Measurements from ENCODE around the gene CC2D2A.
"Not testable (repeated sequence)": the region's sequence is repeated elsewhere in the genome, so short reads cannot be mapped to it uniquely, and the experiment has no call there.

CC2D2A gene

DNA sequence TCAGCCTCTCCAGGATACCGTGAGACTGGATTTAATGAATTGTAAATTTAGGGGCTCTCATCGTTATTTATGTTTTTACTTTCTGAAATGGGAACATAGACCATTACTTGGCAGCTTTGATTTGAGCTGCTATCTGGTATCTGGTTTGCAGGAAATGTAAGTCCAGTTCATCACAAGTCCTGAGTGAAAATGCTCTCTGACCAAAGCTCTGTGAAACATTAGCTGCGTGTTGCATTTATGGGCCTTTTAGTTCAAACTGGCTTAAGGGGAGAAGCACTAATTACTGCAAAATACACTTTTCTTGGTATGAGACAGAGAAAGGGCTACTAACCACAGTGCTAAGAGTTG lies 420 bp downstream of the CC2D2A start:
- no peak for DNase-seq

- DNase-seq = no peak
Measured at GRCh38 chr4:15476396-15476795, 6.7 kb downstream of the CC2D2A start.

DNA sequence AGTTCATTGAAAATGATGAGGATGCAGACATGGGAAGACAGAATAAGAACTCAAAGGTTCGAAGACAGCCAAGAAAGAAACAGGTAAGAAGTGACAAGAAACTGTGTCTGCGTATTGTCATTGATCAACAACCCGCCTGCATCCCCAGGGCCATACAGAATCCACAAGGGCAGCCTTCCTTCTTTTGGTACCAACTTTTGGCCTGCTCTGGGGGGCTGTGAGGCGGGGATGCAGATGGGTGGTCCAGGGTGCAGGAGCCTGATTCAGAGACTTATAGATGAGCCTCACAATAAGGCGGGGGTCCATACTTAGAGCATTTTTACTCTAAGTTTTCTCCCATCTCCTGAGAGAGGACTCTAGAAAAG lies 9.0 kb downstream of the CC2D2A start:
- no peak for DNase-seq

DNA sequence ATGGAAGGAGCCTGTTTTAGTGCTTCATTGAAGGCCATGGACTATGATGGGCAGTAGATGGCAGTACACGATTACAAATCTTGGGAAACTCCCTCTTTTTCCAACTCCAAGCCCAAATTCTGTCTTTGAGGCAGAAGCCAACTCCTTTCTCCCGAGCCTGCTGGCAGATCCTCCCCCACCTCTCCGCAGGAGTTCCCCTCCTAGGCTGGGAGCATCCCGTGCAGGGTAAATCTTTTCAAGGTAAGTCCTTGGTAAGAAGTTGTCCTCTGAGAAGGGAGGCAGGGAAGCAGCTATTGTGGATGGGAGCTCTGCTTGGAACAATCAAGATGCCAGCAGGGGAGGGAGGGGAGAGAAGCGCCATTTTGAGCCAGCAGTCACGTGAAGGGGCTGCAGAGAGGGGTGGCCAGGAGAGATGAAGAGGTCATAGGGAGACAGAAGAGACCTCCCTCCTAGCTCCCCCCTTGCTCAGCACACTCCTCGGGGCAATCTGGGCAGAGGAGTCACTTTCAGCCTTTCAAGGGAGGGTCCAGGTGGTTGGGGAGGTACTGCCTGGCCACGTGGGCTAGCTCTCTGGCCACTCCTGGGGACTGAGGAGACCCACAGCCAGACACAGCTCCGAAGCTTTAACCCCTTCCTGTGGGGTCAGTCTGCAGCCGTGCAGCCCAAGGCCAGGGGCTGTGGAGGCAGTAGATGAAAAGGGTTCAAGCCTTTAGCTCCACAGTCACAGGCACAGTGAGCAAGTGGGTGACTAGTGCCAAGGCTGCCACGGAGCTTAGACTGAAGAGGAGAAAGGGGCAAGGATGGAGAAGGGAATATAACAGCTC lies 9.6 kb downstream of the CC2D2A start:
- DNase-seq = peak; percentile 21

GRCh38 chr4:15479913-15480185 lies 10.2 kb downstream of the CC2D2A start:
- DNase-seq = no peak

DNA sequence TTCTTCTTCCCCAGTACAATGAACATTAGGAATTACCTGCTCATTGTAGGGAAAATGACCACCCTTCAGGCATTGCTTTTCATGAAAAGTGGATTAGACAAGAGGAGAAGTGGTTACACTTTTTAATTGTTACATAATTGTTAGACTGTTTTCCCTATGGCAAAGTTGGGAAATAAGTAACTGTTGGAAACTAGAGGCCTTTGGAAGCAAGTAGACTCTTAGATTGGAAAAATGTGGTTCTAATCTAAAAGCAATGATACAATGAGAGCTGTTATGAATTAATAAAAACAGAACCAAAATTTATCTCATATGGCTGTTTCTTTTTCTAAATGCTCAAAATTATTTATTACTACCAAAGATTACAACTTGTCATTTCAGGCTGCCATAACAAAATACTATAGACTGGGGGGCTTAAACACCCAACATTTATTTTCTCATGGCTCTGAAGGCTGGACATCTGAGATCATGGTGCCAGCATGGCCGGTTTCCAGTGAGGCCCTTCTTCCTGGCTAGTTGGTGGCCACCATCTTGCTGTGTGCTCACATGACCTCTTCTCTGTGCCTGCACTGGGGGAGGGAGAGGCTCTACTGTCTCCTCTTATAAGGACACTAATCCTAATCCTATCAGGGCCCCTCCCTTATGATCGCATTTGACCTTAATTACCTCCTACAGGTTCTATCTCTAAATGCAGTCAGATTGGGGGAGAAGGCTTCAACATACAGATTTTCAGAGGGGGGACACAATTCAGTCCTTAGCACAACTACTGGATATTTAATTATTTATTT lies 12.5 kb downstream of the CC2D2A start:
- no peak for DNase-seq

DNA sequence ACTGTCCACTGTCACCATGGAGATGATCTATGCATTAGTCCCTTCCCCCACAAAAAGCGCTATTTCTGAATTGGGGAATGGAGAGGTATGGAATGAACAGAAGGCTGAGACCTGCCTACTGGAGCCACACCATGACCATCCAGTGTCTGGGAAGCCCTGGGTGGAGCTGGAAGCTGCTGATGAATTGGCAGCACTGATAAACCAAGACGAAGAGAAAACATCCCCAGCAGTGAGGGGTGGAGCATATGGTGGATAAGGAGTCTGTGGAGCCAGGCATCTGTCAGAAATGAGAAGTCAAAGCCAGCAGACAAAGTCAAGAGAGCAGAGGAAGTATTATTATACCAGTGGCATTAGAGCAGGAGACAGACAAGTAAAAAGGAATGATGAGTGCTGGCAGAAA lies 13.2 kb downstream of the CC2D2A start:
- DNase-seq = no peak

DNA sequence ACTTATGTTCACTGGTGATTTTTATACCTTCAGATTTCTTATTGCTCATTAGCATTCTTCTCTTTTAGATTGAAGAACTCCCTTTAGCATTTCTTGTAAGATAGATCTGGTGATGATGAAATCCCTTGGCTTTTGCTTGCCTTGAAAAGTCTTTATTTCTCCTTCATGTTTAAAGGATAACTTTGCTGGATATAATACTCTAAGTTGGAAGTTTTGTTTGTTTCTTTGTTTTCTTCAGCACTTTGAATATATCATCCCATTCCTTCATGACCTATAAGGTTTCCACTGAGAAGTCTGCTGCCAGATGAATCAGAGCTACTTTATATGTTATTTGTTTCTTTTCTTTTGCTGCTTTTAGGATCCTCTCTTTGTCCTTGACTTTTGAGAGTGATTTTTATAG lies 18.5 kb downstream of the CC2D2A start:
- no peak for DNase-seq

DNA sequence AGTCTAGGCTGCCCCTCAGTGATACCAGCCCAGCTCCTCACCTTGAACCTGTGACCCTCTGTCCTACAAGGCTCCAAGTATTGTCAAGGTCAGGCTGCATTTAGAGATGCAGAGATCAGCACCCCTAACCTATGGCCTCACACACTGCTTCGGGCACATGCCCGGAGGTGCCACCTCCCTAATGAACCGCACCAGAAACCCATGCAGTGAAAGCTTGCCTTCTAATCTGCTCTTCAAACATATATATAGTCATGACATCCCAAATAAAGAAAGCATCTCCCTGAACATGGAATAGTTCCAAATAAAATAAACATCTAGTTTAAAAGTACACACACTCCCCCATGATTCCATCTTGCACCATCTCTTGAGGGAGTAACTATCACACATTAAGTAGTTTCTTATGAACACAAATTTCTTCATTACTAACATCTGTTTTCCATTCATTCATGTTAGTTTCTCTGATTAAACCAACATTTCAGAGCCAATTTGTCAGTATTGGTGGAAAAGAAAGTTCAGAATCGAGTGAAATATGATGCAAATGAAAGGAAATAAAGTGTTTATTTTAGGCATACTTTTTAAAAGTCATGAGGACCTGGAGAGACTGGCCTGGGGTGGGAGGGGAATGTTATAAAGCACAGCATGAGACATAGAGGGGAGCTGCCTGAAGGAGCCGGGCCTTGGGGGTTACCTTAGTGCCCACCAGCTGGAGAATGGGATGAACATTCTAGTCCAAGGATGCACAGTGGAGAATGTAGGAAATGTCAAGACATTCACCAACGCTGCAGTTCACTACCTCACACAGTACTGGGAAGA lies 19.2 kb downstream of the CC2D2A start:
- DNase-seq = no peak

DNA sequence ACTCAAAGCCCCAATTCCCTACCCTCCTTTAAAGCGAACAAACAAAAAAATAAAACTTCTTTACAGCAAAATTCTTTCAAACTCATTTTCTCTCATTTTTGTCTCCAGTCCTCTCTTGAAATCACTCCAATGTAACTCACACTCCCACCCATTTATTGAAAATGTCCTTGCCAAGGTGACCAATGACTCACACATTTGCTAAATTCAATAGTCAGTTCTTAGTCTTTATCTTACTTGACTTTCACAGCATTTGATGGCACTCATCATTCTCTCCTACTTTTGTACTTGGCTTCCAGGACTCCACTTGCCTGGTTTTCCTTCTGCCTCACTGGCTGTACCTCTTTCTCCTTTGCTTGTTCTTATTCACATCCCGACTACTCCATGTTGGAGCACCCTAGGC lies 19.9 kb downstream of the CC2D2A start:
- DNase-seq = no peak

DNA sequence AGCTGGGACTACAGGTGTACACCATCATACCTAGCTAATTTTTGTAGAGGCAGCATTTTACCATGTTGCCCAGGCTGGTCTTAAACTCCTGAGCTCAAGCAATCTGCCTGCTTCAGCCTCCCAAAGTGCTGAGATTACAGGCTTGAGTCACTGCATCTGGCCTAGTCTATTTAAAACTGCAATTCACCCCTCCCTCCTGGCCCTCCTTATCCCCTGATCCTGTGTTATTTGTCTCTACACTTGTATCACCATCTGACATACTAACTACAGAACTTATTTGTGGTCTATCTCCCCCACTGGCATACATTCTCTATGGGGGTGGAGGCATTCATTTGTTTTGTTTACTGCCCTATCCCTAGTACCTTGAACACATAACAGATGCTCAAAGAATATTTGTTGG lies 23.7 kb downstream of the CC2D2A start:
- DNase-seq = no peak

DNA sequence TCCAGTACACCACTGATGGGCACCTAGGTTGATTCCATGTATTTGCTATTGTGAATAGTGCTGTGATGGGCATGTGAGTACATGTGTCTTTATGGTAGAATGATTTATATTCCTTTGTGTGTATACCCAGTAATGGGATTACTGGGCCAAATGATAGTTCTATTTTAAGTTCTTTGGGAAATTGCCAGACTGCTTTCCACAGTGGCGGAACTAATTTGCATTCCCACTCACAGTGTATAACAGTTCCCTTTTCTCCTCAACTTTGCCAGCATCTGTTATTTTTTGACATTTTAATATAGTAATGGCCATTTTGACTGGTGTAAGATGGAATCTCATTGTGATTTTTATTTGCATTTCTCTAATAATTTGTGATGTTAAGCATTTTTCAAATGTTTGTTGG lies 25.9 kb downstream of the CC2D2A start:
- DNase-seq = no peak

GRCh38 chr4:15498356-15498755 lies 28.7 kb downstream of the CC2D2A start:
- no peak for DNase-seq

DNA sequence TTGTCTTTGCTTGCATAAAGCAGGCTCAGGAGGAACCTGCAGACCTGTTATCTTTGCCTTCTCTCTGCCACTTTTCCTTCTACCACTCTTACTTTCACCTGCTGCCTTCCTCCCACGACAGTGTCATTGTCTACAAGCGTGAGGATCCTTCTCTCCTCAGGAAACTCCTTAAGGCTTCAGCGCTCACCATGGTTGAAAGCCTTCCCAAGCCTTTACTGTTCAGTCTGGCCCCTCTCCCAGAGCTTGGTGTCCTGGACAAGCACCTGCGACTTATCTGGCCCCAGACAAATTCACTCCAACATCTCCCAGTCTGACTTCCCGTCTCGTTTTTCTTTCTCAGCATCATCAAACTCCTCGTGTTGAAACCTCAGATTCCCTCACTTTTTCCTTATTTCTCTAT lies 31.0 kb downstream of the CC2D2A start:
- no peak for DNase-seq

DNA sequence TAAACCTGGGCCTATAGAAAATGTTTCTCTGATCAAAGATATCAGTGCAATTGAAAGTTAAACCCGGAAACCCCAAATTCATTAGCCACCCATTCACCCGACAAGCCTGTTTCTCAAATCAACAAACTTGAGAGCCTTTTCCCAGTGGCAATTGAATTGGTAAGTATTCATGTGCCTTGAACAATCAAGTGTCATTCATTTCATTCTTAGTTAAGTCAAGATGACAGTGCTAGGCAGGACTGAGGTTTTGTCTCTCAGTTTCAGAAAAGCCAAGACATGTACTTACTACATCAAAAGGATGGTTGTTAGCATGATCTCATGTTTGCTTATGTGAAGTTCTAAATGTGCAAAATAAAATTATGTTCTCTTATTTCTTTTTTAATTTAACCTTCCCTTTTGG lies 32.3 kb downstream of the CC2D2A start:
- DNase-seq = no peak

DNA sequence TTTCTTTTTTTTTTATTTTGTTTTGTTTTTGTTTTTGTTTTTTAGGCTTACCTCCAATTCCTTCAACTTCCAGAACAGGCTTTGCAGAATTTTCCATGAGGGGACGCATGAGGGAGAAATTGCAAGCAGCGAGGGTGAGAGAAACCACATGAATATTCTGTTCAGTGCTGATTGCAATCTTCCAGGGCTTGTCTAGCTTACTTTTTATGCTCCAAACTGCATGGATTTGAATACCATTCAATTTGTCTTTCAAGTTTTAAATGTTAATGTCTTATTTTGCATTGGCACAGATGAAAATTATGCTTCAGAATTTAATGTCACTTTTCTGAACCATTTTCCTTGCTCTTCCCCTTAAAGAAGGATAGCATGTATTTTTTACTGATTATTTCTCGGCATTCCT lies 32.7 kb downstream of the CC2D2A start:
- no peak for DNase-seq

DNA sequence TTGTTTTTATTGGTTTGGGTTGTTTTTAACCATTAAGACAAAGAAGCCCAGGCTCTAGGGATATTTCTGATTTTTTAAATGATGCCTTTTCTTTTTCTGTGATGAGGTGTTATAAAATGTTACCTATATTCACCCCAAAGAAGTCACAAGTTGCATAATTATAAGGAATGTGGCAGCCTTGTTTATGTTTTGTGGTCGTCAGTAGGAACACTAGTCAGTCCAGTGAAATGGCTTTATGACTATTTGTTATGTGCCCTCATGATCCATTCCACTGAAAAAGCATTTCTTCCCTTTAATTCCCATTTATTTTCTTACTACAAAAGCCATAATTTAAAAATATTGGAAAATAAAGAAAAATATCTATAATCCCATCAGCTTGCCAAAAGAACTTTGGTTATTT lies 34.4 kb downstream of the CC2D2A start:
- DNase-seq = no peak

DNA sequence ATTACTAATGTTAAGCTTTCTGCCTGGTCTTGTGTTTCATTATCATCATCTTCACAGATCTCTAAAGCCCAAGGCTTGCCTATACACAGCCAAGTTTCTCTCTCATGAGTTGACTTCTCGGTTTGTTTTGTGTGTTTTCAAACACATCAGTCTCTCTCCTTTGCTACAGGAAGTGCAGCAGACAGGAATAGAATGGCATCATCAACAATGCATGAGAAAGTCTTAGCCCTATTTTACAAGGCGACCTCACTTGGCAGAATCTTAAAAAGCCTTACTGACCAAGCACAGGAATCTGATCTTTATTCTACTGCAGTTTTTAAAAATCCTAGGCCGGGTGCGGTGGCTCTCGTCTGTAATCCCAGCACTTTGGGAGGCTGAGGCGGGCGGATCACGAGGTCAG lies 36.8 kb downstream of the CC2D2A start:
- DNase-seq = no peak

DNA sequence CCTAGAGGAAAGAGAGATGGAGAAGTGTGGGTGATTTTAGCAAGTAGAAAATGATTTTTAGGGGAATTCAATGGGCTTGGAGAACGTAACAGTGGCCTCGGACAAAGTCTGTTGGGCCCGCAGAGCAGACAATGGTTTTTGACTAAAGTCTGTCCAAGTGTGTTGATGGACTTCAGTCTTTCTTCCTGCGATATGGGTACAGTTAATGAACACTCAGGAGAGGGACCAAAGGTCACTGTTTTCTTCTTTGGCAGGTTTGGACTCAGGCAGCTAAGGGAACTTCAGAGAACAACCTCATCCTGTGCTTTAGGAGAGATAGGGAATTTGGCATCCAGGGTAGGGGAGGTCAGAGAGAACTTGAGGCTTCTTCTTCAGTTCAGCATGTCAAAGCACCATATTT lies 38.0 kb downstream of the CC2D2A start:
- DNase-seq = no peak

GRCh38 chr4:15510961-15511360 lies 41.3 kb downstream of the CC2D2A start:
- no peak for DNase-seq

GRCh38 chr4:15513545-15513944 lies 43.9 kb downstream of the CC2D2A start:
- DNase-seq = no peak

DNA sequence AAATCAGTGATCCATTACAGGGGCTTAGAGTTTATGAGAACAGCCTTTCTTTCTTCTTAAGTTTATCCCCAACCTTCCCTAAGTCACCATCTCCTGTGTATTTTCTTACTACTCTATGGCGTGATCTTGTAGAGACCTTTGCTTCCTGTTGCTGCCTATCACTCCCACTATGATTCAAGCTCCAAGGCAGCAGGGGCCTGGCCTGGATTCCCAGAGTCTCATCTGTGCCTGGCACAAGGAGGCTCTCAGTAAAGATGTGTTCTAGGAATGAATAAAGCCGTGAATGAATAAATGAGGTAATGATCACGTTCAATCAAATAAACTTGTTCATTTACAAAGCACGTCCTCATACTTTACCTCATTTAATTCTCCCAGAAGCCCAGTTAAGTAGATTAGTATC lies 45.4 kb downstream of the CC2D2A start:
- no peak for DNase-seq

DNA sequence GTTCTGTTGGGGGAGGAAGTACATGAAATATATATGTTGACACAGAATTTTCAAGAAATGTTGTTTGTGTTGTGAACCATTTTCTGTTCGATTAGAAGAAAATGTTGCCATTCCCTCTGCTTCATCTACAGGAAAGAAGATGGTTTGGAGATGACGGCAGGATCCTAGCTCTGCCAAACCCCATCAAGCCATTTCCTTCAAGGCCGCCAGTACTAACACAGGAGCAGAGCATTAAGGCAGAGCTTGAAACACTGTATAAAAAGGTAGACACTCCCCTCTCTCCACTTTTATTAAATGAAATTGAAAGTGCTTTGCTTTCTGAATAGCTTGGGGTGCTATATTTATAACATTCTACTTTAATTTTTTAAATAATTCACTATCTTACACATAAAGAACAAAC lies 46.8 kb downstream of the CC2D2A start:
- no peak for DNase-seq

GRCh38 chr4:15517681-15518080 lies 48.0 kb downstream of the CC2D2A start:
- not testable (repeated sequence) for DNase-seq

All from NCI-H2029 treated with DMSO at 0.1 percent for 48 hours (cell line).